HCT116 (cell line): ENCODE data around the gene CIDEC.

Source experiments
- EZH2phosphoT487 ChIP-seq: fragments of 200-600 bp; IDR thresholded peaks from 2 replicates; pipeline ENCODE4 v1.6.1; 2018; ENCODE audit warnings: antibody characterized with exemption, borderline replicate concordance
- RAD21 ChIP-seq: IDR thresholded peaks from 2 replicates; pipeline ENCODE4 v1.6.1; 2012; ENCODE audit warnings: low read depth, mild to moderate bottlenecking
- TF ChIP-seq, protein P1 (sequence below), 3 experiments: fragments of 200-600 bp in 1 of 3; sonication (generic) in 1 of 3; IDR thresholded peaks in 2 of 3; conservative IDR thresholded peaks in 1 of 3; 2 replicates each; pipeline ENCODE4 v1.5.1; 2012 to 2017; ENCODE audit warnings: low read depth in 2 of 3, low read length in 2 of 3, antibody characterized with exemption in 1 of 3, borderline replicate concordance in 1 of 3, control low read depth in 1 of 3, mild to moderate bottlenecking in 1 of 3, mixed read lengths in 1 of 3, mixed run types in 1 of 3, moderate library complexity in 1 of 3; ENCODE audit not compliant: insufficient read depth in 1 of 3
- TF ChIP-seq, protein P2 (sequence below): IDR thresholded peaks from 2 replicates; pipeline ENCODE4 v1.6.1; 2012

DNA sequence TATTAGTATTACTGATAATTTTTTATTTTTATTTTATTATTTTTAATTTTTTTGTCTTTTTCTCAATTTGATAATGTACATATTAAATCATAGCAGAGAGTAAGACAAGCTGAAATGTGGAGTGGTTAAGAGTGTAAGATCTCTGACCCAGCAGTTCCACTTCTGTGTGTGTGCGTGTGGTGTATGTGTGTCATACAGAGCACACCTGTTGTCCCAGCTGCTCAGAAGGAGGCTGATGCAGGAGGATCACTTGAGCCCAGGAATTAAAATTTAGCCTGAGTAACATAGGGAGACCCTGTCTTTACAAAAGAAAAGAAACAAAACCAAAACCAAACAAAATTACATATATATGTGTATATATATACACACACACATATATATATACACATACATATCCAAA lies 1.4 kb upstream of the CIDEC start:
- TF ChIP-seq EZH2phosphoT487 (no peak), RAD21 (no peak)
- TF ChIP-seq, protein P1, sequence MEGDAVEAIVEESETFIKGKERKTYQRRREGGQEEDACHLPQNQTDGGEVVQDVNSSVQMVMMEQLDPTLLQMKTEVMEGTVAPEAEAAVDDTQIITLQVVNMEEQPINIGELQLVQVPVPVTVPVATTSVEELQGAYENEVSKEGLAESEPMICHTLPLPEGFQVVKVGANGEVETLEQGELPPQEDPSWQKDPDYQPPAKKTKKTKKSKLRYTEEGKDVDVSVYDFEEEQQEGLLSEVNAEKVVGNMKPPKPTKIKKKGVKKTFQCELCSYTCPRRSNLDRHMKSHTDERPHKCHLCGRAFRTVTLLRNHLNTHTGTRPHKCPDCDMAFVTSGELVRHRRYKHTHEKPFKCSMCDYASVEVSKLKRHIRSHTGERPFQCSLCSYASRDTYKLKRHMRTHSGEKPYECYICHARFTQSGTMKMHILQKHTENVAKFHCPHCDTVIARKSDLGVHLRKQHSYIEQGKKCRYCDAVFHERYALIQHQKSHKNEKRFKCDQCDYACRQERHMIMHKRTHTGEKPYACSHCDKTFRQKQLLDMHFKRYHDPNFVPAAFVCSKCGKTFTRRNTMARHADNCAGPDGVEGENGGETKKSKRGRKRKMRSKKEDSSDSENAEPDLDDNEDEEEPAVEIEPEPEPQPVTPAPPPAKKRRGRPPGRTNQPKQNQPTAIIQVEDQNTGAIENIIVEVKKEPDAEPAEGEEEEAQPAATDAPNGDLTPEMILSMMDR (IDR thresholded peaks at IDR 0.05 in 2 of 3, conservative IDR thresholded peaks at IDR 0.05 in 1 of 3; ENCODE audit: borderline replicate concordance in 1 of 3, insufficient read depth in 1 of 3, low read depth in 2 of 3, low read length in 2 of 3), result no peak
- TF ChIP-seq, protein P2, sequence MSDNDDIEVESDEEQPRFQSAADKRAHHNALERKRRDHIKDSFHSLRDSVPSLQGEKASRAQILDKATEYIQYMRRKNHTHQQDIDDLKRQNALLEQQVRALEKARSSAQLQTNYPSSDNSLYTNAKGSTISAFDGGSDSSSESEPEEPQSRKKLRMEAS, result no peak
